ENCODE data around the gene SUMF2.
"Not testable (repeated sequence)": the region's sequence is repeated elsewhere in the genome, so short reads cannot be mapped to it uniquely, and the experiment has no call there.

The SUMF2 gene

GRCh38 chr7:56063500-56063881 lies 595 bp upstream of the SUMF2 start:
- DNase-seq = no peak

GRCh38 chr7:56066376-56066775 lies 2.3 kb downstream of the SUMF2 start:
- DNase-seq = not testable (repeated sequence)

GRCh38 chr7:56074371-56074791 lies 10.3 kb downstream of the SUMF2 start:
- peak; percentile 69 for DNase-seq

- no peak for DNase-seq
Observed at GRCh38 chr7:56077681-56078080, 13.6 kb downstream of the SUMF2 start.

GRCh38 chr7:56078196-56078595 lies 14.1 kb downstream of the SUMF2 start:
- no peak for DNase-seq

GRCh38 chr7:56079450-56080185 lies 15.5 kb downstream of the SUMF2 start:
- peak; percentile 79 for DNase-seq

GRCh38 chr7:56080726-56081435 lies 16.8 kb downstream of the SUMF2 start:
- not testable (repeated sequence) for DNase-seq

GRCh38 chr7:56081626-56082340 lies 17.7 kb downstream of the SUMF2 start:
- no peak for DNase-seq

- peak; percentile 53 for DNase-seq
Observed at GRCh38 chr7:56083150-56083785, 19.2 kb downstream of the SUMF2 start.

GRCh38 chr7:56086761-56087160 lies 22.7 kb downstream of the SUMF2 start:
- no peak for DNase-seq

GRCh38 chr7:56087445-56087844 lies 23.4 kb downstream of the SUMF2 start:
- no peak for DNase-seq

GRCh38 chr7:56091591-56091990 lies 27.5 kb downstream of the SUMF2 start:
- DNase-seq = no peak

- not testable (repeated sequence) for DNase-seq
Observed at GRCh38 chr7:56092388-56092787, 28.3 kb downstream of the SUMF2 start.

GRCh38 chr7:56092789-56093531 lies 28.9 kb downstream of the SUMF2 start, which contains the start of gene PHKG1:
PHKG1 (minus strand) TSS chr7:56092952; CDS start chr7:56088941, 4,011 bp downstream.
- DNase-seq = peak; percentile 43

GRCh38 chr7:56097700-56098099 lies 33.6 kb downstream of the SUMF2 start:
- no peak for DNase-seq

GRCh38 chr7:56098187-56099008 lies 34.3 kb downstream of the SUMF2 start:
- DNase-seq = not testable (repeated sequence)

- no peak for DNase-seq
Observed at GRCh38 chr7:56099653-56100052, 35.6 kb downstream of the SUMF2 start.

- not testable (repeated sequence) for DNase-seq
Observed at GRCh38 chr7:56104138-56104537, 40.1 kb downstream of the SUMF2 start.

- DNase-seq = no peak
Observed at GRCh38 chr7:56105508-56105907, 41.4 kb downstream of the SUMF2 start.

- DNase-seq = peak; percentile 97
Observed at GRCh38 chr7:56106108-56107073, 42.3 kb downstream of the SUMF2 start, which contains the start of gene CHCHD2. CHCHD2 (minus strand) TSS chr7:56106476; CDS start chr7:56106413, 63 bp downstream.
